G401.6 (cell line): Measurements from ENCODE around the gene FAM174B.

Source experiments
- FAIRE-seq: peaks from 2 replicates; lab custom pipeline; 2012; peaks lifted over from hg19 to GRCh38; lab: Jason Lieb, UNC

FAM174B gene

DNA sequence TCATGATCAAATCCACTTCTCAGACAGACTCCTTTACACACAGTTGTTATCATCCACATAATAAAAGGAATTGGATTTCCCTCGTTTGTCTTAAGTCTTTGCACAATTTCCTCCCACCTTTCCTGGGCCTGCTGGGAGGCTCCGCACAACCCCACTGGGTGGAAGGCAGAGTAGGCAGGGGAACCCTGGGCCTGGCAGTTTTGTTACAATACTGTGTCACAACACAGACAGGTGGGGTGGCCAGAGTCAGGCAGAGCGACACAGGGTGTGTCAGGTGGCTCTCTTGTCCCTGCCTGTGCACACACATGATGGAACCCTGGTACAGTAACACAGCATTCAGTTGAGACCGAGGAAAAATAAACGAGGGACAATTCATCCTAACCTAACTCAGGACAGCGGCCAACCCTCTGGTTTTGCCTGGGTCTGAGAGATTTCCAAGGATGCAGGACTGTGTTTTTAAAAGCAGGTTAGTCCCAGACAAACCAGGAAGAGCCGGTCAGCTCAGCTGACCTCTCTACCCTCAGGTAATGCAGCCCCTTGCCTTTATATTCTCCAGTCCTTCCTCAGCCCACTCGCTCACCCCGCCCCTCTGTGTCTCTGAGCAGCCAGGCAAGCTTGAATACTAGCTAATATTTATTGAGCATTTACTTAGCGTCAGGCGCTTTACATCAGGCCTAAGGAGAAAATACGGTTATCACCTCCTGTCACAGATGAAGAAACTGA is 8.8 kb upstream of the FAM174B start:
- no peak for FAIRE-seq

DNA sequence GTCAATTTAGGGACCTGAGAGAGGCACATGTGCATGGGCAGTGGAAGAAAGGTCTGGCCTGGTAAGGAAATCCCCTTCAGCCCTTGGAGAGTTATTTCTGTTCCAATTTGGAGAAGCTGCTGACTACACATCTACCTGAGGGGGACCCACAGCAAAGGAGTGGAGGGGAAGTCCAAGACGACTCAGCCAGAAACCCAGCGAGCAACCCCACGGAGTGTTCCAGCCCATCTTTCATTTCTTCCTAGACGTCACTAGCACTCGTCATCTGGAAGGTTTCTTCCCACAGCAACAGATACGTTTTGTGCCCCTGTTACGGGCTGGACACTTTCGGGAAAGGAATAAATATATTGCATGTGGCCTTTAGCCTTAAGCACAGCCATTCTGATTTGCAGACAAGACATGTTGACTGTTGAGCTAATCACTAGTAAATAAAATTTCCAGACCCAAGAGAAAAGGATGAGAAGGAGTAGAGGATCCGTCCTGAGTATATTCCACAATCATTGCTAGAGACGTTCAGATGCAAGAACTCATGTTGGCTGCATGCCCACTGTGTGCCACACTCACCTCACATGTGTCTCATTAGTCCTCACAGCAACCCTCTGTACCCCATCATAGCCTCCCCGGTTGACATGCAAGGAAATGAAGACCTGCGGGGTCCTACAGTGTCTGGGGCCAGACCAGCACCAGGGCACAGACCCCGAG is 7.8 kb upstream of the FAM174B start:
- no peak for FAIRE-seq

DNA sequence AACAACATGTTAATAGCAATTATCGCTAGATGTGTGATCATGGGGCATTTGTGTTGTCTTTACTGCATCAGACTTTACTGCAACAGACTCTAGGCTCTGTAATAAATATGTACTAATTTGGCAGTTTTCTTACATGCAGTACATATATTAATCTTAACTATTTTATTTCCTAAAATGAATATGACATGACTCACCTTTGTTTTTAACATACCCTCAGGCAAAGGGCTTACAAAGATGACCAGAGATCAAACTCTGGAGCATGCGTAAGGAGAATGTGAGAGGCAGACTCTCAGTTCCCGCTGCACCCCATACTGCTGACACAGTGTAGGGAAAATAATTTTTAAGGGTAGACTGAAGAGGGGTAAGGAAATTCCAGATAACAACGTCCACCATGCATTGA is 7.2 kb upstream of the FAM174B start:
- FAIRE-seq, result no peak

DNA sequence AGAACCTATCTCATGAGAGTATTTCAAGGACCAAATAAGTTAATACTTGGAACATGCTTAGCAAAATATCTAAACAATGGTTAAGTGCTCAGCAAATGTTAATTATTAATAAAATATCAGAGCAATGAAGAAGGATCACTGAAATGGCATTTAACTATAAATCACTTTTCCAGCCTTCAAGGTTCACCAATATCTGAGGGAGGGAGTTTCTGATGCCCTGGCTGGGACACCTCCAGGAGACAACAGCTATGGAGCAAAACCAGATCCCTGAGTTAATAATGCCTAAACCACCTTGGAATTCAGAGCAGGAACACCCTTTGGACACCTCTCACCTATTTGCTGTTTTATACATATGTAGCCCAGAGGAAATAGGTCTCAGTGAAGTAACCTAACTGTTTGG is 6.4 kb upstream of the FAM174B start:
- no peak for FAIRE-seq

DNA sequence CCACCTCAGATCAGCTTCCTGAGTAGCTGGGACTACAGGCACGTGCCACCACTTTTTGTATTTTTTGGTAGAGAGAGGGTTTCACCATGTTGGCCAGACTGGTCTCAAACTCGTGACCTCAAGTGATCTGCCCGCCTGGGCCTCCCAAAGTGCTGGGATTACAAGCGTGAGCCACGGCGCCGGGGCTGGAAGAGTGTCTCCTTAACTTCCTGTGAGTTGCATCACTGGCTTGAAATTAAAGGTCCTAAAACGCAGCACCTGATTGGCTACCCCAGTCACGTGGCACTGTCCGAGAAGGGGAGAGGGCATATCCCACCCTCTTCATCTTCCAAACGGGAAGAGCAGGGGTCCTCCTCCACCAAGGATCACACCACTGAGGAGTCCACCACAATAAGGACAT is 5.5 kb upstream of the FAM174B start:
- no peak for FAIRE-seq

DNA sequence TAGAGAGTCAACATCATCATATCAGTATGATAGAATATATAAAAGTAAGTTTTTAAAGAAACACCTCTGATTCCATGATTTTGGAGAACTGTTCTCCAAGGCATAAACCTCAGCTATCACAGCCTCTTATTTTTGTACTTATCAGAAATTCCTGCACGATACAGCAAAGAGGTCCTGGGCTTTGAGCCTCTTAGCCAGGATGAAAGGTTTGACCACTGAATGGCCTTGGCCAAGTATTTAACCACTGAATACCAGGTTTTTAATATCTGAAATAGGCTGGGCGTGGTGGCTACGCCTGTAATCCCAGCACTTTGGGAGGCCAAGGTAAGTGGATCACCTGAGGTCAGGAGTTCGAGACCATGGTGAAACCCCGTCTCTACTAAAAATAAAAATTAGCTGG is 1.9 kb upstream of the FAM174B start:
- FAIRE-seq, result no peak

DNA sequence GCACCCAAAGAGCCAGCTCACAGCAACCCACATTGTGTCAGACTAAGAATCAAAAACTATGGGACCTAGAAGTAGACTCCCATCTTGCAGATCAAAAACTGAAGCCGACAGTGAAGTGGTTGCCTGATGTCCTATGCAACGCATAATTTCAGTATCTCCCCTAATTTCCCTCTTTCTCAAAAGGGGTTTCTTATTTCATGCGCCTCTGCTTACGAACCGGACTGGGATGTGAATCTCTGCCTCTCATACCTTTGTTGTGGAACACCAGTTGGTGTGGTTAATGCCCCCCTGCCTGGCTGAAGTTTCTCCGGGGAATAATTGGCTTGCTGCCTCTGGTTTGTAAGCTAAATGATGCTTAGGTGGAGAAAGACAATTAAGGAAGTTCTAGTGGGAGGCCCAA is 514 bp upstream of the FAM174B start:
- FAIRE-seq, result no peak

DNA sequence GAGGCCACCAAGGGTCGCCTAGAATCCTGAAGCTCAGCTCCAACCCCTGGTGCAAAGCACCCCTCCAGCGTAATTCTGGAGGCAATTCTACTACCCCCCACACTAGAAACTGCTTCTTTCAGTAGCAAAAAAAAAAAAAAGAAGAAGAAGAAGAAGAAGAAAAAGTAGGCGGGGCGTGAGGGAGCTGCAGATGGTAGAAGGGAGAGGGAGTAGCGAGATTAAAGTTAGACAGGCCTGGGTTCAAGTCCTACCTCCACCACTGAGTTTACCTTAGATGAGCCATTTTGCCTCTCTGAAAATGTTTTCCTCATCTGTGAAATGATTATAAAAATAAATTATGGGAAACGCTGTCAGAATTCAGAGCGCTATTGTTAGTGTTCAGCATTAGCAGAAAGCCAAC is 913 bp downstream of the FAM174B start:
- FAIRE-seq, result no peak

DNA sequence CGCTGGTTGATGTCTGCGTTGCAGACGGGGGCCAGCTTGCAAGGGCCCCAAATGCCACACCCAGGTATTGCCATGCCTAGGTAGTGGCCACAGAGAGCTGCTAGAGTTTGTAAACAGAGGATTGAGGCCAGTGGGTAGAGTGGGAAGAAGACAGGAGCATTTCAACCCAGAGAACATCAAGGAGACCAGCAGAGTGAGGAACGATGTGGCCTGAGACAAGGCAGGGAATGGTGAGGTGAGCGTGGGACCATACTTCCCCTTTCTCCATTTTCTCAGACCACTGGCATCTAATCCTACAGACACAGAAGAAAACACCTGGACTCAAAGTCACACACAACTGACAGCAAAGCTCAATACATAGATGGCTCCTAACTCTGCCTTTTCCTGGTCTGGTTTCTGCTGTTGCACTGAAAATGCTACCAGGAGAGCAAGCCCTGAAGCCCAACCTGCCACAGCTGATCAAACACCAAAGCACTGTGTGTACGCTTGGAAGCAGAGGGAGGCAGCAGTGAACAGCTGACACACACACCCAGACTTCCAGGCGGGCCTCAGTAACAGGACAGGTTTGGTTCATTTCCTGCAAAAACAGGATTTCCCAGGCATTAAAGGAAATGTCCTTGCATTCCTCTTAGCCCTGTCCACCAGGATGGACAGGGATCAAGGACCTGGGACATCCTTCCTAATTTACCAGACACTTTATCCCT is 1.6 kb downstream of the FAM174B start:
- no peak for FAIRE-seq

DNA sequence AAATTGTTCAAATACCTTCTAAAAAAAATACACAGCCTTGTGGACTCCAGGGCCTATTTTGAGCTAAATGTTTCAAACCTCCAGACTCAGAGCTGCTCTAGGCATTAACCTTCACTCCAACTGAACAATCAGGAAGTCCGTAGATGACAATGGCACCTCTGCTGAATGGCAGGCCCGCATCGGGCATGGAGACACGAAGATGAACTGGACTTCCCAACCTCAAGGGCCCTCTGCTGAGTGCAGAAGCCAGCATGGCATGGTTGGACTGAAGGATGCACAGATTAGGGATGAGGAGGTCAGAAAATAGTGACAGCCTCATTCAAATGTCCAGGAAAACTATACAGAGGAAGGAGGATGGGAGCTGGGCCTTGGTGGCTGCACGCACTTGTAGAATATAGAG is 2.2 kb downstream of the FAM174B start:
- no peak for FAIRE-seq

DNA sequence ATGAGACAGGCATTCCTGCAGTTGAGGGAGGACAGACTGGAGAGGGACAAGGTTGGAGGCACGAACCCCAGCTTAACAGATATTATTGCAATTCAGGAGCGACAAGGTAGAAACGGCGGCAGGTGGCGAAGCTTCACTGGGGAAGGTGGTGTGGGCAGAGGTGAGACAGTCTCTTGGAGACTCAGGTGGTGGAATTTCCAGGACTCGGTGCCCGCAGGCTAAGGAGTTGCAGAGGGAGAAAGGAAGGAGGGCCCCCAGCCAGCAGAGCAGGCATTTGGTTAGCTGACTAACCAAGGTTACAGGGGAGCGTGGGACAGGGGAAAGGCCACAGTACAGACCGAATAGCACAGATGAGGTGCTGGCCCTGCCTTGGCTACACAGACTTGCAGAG is 3.0 kb downstream of the FAM174B start:
- no peak for FAIRE-seq

DNA sequence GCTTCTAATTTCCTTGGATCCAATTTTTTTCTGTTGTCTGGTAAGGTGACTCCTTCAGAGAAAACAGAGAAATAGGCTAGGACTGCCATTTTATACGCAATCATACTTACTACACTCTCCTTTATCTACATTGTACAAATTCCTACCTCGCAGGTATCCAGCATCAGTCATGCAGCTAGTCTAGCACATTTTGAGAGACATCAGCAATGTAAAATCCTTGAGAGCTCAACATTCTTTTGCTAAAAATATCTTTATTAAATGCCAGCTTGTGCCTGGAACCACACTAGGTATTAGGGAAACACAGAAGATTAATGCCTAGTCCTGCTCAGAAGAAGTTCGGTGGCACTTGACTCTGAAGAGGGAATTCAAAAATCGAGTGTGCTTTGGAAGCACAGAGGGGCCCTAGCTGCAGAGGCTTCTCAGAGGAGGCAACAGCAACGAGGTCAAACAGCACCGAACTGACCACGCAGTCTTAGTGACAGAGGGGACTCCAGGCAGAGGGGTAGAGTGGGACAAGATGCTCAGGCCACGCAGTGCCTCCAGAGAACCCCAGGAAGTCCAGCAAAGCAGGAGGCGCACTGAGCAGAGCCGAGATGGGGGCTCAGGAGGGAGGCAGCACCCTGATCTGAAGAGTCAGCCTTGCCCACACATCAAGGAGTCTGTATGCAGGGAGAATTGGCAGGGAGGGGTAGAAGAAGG is 3.5 kb downstream of the FAM174B start:
- no peak for FAIRE-seq

DNA sequence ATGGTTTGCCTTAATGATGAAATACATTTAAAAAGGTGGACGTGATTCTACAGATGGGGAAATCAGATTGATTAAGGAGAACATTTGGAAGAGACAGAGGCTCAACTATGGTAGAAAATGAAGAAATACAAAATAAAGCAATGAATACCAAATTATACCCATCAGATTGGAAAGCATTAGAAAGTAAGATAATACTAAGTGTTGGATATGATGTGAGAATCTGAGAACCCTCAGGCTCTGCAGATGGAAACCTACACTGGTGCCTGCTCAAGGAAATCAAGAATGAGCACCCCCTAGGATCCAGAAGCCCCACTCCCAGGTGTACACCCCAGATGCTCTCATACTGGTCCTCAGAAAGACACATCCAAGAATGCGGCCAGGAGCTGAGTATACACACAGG is 4.6 kb downstream of the FAM174B start:
- no peak for FAIRE-seq

DNA sequence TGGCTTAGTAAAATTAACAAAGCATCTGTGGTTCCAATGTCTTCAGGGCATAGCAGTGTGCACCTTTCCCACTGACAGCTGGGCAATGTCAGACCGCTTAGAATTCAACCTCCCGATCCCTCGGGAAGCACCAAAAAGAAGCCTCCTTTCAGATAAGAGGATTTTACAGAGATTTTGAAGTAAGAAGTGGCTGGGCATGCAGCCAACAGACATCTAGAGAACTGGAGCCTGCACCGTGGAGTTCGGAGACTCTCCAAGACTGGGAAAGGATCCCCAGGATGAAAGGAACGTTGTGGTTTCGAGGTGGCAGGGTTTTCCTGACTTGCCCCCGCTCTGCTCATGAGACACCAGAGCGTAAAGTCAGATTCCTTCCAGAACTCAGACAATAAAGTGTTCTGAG is 5.3 kb downstream of the FAM174B start:
- FAIRE-seq, result no peak

DNA sequence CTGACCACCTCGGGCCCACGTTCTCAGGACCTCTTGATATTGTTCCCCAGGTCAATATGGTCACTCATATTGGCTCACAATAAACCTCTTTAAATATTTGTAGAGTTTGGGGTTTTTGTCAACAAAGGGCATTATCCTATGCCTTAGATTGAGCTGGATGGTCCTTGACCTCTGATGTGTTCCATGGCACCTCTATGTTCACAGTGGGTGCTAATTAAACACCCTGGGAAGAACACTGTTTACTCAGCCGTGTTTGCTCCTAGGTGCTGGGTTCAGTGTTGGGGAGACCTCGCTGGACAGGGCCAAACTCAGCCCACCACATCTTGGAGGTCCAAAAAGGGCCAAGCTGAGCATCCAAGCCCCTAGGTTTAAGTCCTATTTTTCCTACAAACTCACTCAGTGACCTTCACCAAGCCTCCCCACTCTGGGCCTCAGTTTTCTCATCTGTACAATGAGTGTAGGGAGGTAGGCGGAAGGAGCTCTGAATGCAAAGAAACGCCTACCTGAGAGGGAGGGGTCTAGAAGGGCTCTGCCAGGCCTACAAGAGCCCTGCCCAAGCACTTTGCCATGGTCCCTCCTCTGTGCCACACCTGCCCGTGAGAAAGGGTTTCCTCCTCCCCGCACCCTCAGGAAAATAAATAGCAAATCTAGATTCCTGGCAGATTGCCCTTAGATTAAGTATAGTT is 7.2 kb downstream of the FAM174B start:
- no peak for FAIRE-seq

DNA sequence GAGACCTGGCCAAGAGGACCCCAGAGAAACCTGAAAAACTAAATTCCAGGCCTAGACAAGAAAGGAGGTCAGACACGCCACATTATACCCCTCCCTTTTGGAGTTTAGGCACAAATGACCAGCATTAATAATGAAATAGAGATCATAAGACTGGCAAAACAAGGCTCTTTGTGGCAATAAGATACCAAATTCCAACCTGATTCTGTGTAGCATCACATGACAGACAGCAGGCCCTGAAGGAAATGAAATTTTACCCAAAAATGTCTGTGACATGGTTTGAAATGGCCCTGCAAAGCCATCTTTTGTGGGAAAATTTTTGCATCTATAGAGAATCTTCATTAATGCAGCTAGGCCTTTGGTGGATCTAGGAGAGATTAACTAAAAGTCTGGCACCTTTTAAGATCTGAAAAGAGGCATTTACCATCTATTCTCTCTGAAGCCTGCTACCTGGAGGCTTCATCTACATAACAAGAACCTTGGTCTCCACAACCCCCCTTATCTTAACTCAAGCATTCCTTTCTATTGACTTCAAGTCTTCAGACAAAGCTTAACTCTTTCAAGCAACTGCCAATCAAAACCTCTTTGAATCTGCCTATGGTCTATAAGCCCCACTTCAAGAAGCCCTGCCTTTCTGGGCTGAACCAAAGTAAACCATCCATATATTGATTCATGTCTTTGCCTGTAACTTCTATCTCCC is 8.0 kb downstream of the FAM174B start:
- no peak for FAIRE-seq

DNA sequence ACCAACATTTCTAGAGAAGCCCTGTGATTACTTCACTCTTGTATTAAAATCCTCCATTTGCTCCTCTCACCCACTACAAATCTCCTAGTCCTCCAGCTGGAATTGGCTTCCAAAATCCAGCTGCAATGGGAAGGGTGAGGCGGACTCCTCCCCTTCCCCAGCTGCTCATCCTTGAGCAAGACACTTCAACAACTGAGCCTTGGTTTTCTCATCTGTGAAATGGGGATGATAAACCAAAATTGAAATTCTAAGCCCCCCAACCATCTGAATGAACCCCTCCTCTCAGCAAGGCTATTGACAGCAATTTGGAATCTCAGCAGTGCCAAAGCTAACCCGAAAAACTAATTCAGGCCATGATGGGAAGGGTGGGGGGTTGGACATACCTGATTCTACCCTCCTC is 9.4 kb downstream of the FAM174B start:
- no peak for FAIRE-seq

DNA sequence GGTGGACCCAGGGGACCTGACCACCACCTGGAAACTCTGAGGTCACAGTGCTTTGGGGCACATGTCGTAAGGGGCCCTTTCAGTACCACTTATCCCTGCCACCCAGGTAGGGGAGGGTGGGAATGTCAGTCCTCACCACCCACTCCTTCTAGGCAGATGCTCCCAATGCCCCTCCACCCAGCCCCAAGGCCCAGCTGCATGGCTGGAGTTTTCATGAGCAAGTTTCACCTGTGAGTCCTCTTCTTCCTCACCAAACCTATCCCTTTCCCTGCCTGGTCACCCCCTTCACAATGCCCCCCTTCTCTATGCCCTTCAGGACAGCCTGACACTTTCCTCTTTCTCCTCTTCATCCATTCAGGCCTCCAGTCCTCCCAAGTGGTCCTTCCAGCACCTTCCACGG is 9.8 kb downstream of the FAM174B start:
- FAIRE-seq, result no peak

DNA sequence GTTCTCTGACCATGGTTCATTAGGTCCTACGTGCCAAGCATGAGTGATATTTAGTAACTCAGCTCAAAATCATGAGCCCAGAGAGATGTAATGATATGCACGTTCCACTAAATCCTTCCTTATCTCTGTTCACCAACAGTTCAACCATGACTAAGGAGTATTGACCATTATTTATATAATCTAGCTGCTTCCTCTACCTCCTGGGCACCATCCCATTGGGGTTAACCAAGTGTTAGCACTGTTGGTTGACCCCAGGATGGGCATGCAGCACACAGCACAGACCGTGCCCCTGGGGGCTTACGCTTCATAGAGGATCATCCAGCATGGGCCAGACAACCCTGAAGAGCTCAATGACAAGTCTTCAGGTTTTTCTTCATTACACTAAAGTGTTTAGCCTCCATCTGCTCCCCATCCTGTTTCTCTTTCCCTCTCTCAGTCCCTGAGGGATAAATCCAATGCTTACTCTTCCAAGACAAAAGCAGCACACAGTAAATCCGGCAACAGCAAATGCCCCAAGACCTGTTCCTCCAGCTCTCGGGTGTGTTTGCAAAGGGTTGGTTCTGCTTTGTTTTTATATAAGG is 10.4 kb downstream of the FAM174B start:
- no peak for FAIRE-seq

DNA sequence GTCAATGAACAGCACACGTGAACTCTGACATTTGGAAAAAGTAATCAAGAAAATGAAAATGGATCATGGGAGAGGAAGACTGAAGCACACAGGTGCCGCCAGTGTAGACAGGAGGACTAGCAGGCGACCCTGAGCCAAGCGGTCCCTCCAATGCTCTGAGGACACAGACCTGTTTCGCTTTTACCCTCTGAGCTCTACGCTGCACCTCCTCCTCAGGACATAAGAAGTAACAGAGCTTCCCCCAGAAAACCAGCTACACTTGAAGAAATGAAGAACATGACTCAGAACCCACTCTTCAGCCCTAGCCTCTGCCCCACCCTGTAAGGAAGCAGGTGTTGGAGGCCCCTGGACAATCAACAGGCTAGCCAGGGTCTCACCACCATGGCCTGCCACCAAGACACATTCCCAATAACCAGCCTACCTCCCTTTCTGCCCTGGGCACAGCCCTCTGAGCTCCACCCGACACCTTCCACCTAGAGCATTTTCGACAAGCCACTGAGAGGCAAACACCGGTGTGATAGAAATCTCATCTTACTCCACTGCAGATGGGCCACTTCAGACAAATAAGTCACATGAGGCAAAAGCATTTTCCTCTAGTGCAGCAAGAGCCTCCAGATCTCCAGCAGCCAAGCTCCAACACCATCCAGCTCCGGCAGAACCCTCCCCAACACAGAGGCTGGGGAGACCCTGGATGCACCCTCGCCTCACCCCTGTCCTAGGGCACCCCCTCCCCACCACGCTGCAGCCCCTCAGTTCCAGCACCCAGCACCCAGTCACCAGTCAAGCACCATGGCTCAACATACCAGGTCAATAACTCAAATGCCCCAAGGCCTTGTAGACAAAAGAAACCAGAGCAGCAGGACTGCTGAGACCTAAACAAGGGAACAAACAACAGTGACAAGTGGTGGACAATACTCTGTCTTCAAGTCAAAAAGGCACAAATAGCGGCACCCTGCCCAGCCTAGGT is 11.4 kb downstream of the FAM174B start:
- FAIRE-seq, result no peak
